ENCODE measurements around the gene ZNF625. TPM values are rescaled to one million over a fixed set of nuclear protein-coding genes. Genes with fewer than 3 reads are reported as not detected.

ZNF625 gene
- total and polyA plus RNA-seq, 2 experiments from 2014 or later, result 2.3 to 10.3 TPM

DNA sequence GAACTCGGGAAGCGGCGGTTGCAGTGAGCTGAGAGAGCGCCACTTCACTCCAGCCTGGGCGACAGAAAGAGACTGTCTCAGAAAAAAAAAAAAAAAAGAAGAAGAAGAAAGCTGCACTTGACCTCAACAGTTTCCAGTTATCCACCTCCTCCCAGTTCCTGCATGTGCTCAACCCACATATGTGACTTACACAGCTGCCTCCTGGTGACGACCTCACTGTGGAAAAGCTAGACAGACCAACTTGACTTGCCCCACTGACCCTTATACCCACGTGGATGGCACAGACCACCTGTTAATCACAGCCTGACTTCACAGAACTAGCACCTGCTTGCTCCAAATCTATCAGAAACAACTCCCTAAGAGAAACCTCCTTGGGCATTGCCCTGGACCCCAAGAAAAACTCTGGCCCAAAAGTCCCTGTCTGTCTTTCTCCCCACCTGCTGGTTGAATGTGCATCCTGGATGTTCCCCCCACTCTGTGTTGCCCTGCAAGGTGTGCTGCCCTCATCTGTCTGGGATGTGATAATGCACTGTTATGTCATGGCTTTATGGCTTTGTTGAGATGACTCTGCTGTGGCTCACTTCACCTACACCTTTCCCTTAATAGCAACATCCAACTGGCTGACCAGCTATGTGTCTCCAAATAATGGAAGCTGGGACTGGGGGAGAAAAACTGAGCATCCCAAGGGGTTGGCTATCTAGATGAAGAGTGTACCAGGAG lies 19.2 kb downstream of the ZNF625 start:
- no peak overlapping the region for H2AFZ ChIP-seq
- peaks cover 5% of the 10 kb centered on the region for H3K4me1 ChIP-seq (ENCODE audit: insufficient read depth)
- H3K79me2 ChIP-seq, result peaks cover 35% of the 10 kb centered on the region
- H3K9me3 ChIP-seq (ENCODE audit: low read depth), result peaks cover 35% of the 10 kb centered on the region
- H3K9me2 ChIP-seq (replicated peaks; ENCODE audit: insufficient read depth), result no peaks in the 10 kb centered on the region
- H3K27me3 ChIP-seq, result no peaks in the 10 kb centered on the region
- TF ChIP-seq, protein P1, sequence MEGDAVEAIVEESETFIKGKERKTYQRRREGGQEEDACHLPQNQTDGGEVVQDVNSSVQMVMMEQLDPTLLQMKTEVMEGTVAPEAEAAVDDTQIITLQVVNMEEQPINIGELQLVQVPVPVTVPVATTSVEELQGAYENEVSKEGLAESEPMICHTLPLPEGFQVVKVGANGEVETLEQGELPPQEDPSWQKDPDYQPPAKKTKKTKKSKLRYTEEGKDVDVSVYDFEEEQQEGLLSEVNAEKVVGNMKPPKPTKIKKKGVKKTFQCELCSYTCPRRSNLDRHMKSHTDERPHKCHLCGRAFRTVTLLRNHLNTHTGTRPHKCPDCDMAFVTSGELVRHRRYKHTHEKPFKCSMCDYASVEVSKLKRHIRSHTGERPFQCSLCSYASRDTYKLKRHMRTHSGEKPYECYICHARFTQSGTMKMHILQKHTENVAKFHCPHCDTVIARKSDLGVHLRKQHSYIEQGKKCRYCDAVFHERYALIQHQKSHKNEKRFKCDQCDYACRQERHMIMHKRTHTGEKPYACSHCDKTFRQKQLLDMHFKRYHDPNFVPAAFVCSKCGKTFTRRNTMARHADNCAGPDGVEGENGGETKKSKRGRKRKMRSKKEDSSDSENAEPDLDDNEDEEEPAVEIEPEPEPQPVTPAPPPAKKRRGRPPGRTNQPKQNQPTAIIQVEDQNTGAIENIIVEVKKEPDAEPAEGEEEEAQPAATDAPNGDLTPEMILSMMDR (IDR thresholded peaks at IDR 0.05; ENCODE audit: poor library complexity), result no peak
- TF ChIP-seq EZH2phosphoT487 (IDR thresholded peaks at IDR 0.05; ENCODE audit: low read depth, severe bottlenecking, unreplicated experiment), result no peak
- no peak for TF ChIP-seq EZH2 (IDR thresholded peaks at IDR 0.05; ENCODE audit: borderline replicate concordance)
- H3K36me3 ChIP-seq (replicated peaks; ENCODE audit: insufficient read depth, low read depth), result peaks cover 14% of the 10 kb centered on the region
- no peak for DNase-seq (ENCODE audit: low spot score)
- no peaks in the 10 kb centered on the region for H4K20me1 ChIP-seq (ENCODE audit: insufficient read depth, poor library complexity, severe bottlenecking)
- no peak overlapping the region for H3K4me3 ChIP-seq
- WGBS (ENCODE audit: low lambda C conversion rate, missing lambda C conversion rate), result 82% methylated on average over 6 of the region's 7 CpGs
- no peak overlapping the region for H3K4me2 ChIP-seq
- H3K27ac ChIP-seq, result no peak overlapping the region

DNA sequence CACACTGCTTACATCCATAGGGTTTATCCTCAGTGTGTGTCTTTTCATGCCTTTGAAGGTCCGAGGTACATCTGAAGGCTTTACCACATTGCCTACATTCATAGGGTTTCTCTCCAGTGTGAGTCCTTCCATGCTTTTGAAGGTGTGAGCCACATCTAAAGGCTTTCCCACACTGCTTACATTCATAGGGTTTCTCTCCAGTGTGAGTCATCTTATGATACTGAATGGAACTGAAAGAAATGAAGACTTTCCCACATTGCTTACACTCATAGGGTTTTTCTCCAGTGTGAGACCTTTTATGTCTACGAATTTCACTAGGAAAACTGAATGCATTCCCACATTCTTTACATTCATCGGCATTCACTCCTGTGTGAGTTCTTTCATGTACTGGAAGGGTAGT lies 23.5 kb downstream of the ZNF625 start:
- Histone ChIP-seq H3K9me3 (ENCODE audit: low read depth) (peaks cover 42% of the 10 kb centered on the region), H3K27me3 (no peaks in the 10 kb centered on the region)
- WGBS (ENCODE audit: low lambda C conversion rate, missing lambda C conversion rate), result 99% methylated on average over 3 of the region's 3 CpGs

DNA sequence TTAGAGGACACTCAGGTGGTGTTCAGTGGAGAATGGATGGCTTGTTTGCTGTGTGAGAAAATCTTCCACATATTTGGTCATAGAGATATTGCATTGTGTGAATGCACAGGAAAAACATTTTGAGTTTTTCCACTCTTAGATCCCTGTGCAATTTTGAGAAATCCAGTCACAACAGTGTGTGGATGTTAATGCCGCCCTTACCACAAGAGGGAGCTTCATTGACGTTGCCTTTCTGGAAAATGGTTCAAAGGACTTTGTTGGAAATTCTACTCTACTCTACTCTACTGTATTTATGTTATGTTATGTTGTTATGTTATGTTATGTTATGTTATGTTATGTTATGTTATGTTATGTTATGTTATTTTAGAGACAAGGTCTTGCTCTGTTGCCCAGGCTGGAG lies 29.8 kb downstream of the ZNF625 start:
- Histone ChIP-seq H3K27ac (no peak overlapping the region), H3K36me3 (replicated peaks; ENCODE audit: insufficient read depth, low read depth) (no peaks in the 10 kb centered on the region), H3K79me2 (no peaks in the 10 kb centered on the region), H3K9me3 (ENCODE audit: low read depth) (peaks cover 6% of the 10 kb centered on the region), H2AFZ (no peak overlapping the region), H4K20me1 (ENCODE audit: insufficient read depth, poor library complexity, severe bottlenecking) (no peaks in the 10 kb centered on the region), H3K4me1 (ENCODE audit: insufficient read depth) (no peaks in the 10 kb centered on the region), H3K4me2 (no peak overlapping the region), H3K27me3 (no peaks in the 10 kb centered on the region), H3K9me2 (replicated peaks; ENCODE audit: insufficient read depth) (no peaks in the 10 kb centered on the region), H3K4me3 (no peak overlapping the region)
- no peak for TF ChIP-seq EZH2phosphoT487 (IDR thresholded peaks at IDR 0.05; ENCODE audit: low read depth, severe bottlenecking, unreplicated experiment)
- no peak for TF ChIP-seq EZH2 (IDR thresholded peaks at IDR 0.05; ENCODE audit: borderline replicate concordance)
- TF ChIP-seq, protein P1 (IDR thresholded peaks at IDR 0.05; ENCODE audit: poor library complexity), result peak; percentile 33
- no peak for DNase-seq (ENCODE audit: low spot score)
- 40% methylated on average over 2 of the region's 2 CpGs for WGBS (ENCODE audit: low lambda C conversion rate, missing lambda C conversion rate)

More for the DNA sequence above, 23.5 kb downstream of the ZNF625 start:
- no peak overlapping the region for H3K4me3 ChIP-seq
- peaks cover 14% of the 10 kb centered on the region for H3K36me3 ChIP-seq (replicated peaks; ENCODE audit: insufficient read depth, low read depth)
- TF ChIP-seq, protein P1 (IDR thresholded peaks at IDR 0.05; ENCODE audit: poor library complexity), result no peak
- TF ChIP-seq EZH2phosphoT487 (IDR thresholded peaks at IDR 0.05; ENCODE audit: low read depth, severe bottlenecking, unreplicated experiment) (no peak), EZH2 (IDR thresholded peaks at IDR 0.05; ENCODE audit: borderline replicate concordance) (no peak)
- no peak overlapping the region for H3K4me2 ChIP-seq
- no peak for DNase-seq (ENCODE audit: low spot score)
- no peak overlapping the region for H2AFZ ChIP-seq
- H3K27ac ChIP-seq, result no peak overlapping the region
- no peaks in the 10 kb centered on the region for H3K9me2 ChIP-seq (replicated peaks; ENCODE audit: insufficient read depth)
- no peaks in the 10 kb centered on the region for H4K20me1 ChIP-seq (ENCODE audit: insufficient read depth, poor library complexity, severe bottlenecking)
- peaks cover 19% of the 10 kb centered on the region for H3K79me2 ChIP-seq
- H3K4me1 ChIP-seq (ENCODE audit: insufficient read depth), result no peaks in the 10 kb centered on the region

Data from hepatocyte (in vitro differentiated cells).